OCI-LY3 (cell line): ENCODE data around the gene DNAH17.

Source experiments
- H2AFZ ChIP-seq: fragments of 200-600, 300-600 bp; shearing (Covaris generic); 2 replicates; pipeline ENCODE4 v1.6.0; 2014; ENCODE audit warnings: antibody characterized with exemption, low read depth, low read length
- H3K27ac ChIP-seq: fragments of 200-600, 300-600 bp; sonication (generic); 2 replicates; pipeline ENCODE4 v1.5.1; 2014; ENCODE audit warnings: mild to moderate bottlenecking, low read length, moderate library complexity, mixed read lengths
- H3K27me3 ChIP-seq: fragments of 200-600, 300-600 bp; sonication (generic); 2 replicates; pipeline ENCODE4 v1.6.1; 2014; ENCODE audit warnings: low read depth, low read length, mixed read lengths
- H3K36me3 ChIP-seq: fragments of 200-600, 300-600 bp; sonication (generic); replicated peaks from 2 replicates; pipeline ENCODE3; 2014; ENCODE audit warnings: low read depth, low read length, mixed read lengths
- H3K4me1 ChIP-seq: fragments of 300-600, 200-600 bp; sonication (generic); 2 replicates; pipeline ENCODE4 v1.6.1; 2014; ENCODE audit warnings: low read length, mixed read lengths
- H3K4me2 ChIP-seq: fragments of 200-600, 300-600 bp; sonication (generic); 2 replicates; pipeline ENCODE4 v1.6.1; 2014; ENCODE audit warnings: low read length, mixed read lengths
- H3K4me3 ChIP-seq: fragments of 300-600, 200-600 bp; sonication (generic); 2 replicates; pipeline ENCODE4 v1.5.1; 2014; ENCODE audit warnings: antibody characterized with exemption, mild to moderate bottlenecking, low read length, moderate library complexity
- H3K79me2 ChIP-seq: fragments of 300-600, 200-600 bp; shearing (Covaris generic); 2 replicates; pipeline ENCODE4 v1.6.1; 2014; ENCODE audit warnings: mild to moderate bottlenecking, low read length, mixed read lengths
- H3K9ac ChIP-seq: fragments of 300-600, 200-600 bp; shearing (Covaris generic); 2 replicates; pipeline ENCODE4 v1.6.0; 2014; ENCODE audit warnings: mild to moderate bottlenecking, low read length, moderate library complexity
- H3K9me3 ChIP-seq: fragments of 200-600, 300-600 bp; shearing (Covaris generic); 2 replicates; pipeline ENCODE4 v1.6.1; 2014; ENCODE audit warnings: low read length, mixed read lengths; ENCODE audit not compliant: insufficient read depth
- H4K20me1 ChIP-seq: fragments of 200-600, 300-600 bp; sonication (generic); 2 replicates; pipeline ENCODE4 v1.6.1; 2016; ENCODE audit warnings: low read length, mixed read lengths; ENCODE audit not compliant: insufficient read depth
- EZH2phosphoT487 ChIP-seq: fragments of 200-600 bp; shearing (Covaris generic); IDR thresholded peaks from 2 replicates; pipeline ENCODE4 v1.6.1; 2018; ENCODE audit warnings: antibody characterized with exemption, mixed run types, low read depth
- TF ChIP-seq, protein P1 (sequence below): fragments of 200-600, 300-600 bp; sonication (generic); IDR thresholded peaks from 2 replicates; pipeline ENCODE4 v1.5.1; 2014; ENCODE audit warnings: antibody characterized with exemption, low read length, low read depth

DNAH17 gene

DNA sequence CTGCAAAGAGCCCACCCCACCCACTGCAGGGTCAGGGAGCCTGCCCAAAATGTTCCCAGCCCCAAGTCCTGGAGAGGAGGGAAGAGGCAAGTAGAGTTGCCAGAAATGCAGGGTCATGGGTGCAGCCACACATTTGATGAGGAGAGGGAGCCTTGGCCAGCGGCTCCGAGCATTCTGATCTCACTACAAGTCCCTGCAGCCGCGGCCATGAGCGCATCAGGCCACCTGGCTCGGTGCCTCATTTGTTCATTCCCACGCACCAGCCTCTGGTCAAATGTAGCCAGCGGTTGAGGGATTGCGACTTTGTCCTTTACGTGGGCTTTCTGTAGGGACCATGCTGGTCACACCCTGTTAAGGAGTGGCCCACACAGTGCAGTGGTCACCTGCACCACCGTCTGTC, 150.1 kb downstream of the DNAH17 start:
- Histone ChIP-seq H3K27me3 (no peaks in the 10 kb centered on the region), H3K9ac (no peak overlapping the region), H3K36me3 (peaks cover 52% of the 10 kb centered on the region), H3K27ac (no peak overlapping the region), H2AFZ (no peak overlapping the region), H3K79me2 (peaks cover 5% of the 10 kb centered on the region; the same call in 1 of the 2 replicates), H3K4me1 (no peaks in the 10 kb centered on the region), H3K4me3 (no peak overlapping the region), H3K4me2 (no peak overlapping the region), H3K9me3 (no peaks in the 10 kb centered on the region), H4K20me1 (peaks cover 7% of the 10 kb centered on the region)
- no peak for TF ChIP-seq EZH2phosphoT487
- TF ChIP-seq, protein P1, sequence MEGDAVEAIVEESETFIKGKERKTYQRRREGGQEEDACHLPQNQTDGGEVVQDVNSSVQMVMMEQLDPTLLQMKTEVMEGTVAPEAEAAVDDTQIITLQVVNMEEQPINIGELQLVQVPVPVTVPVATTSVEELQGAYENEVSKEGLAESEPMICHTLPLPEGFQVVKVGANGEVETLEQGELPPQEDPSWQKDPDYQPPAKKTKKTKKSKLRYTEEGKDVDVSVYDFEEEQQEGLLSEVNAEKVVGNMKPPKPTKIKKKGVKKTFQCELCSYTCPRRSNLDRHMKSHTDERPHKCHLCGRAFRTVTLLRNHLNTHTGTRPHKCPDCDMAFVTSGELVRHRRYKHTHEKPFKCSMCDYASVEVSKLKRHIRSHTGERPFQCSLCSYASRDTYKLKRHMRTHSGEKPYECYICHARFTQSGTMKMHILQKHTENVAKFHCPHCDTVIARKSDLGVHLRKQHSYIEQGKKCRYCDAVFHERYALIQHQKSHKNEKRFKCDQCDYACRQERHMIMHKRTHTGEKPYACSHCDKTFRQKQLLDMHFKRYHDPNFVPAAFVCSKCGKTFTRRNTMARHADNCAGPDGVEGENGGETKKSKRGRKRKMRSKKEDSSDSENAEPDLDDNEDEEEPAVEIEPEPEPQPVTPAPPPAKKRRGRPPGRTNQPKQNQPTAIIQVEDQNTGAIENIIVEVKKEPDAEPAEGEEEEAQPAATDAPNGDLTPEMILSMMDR, result no peak

DNA sequence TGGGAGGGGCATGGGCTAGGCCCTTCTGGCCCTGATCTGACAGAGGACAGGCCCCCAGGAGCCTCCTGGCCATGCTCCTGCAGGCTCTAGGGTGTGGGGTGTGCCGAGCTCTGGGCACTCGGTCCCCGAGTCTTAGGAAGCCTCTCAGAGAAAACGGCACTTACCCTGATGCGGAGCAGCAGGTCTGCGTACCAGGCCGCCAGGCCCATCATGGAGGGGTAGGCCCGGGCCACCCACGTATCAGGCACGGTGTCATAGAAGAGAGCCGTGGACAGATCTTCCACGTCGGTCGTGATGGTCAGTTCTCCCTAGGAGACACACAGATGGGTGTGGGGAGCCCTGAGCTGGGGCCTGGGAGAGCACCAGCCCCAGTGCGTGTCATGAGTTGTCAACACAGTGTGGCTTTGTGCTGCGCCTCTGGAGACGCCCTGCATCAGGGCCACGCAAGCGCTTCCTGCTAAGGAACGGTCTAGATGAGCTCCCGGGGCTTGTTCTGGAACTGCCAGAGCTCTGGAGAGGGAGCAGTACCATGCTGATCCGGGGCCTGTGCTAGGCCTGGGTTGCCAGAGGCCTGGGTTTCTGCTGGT, 150.8 kb downstream of the DNAH17 start:
- Histone ChIP-seq H3K4me2 (no peak overlapping the region), H3K4me1 (no peaks in the 10 kb centered on the region), H3K9me3 (no peaks in the 10 kb centered on the region), H4K20me1 (peaks cover 12% of the 10 kb centered on the region), H3K4me3 (no peak overlapping the region), H3K9ac (no peak overlapping the region), H3K27ac (no peak overlapping the region), H2AFZ (no peak overlapping the region), H3K79me2 (peaks cover 6% of the 10 kb centered on the region; the same call in 1 of the 2 replicates), H3K36me3 (peaks cover 59% of the 10 kb centered on the region), H3K27me3 (no peaks in the 10 kb centered on the region)
- TF ChIP-seq, protein P1, result no peak
- no peak for TF ChIP-seq EZH2phosphoT487

DNA sequence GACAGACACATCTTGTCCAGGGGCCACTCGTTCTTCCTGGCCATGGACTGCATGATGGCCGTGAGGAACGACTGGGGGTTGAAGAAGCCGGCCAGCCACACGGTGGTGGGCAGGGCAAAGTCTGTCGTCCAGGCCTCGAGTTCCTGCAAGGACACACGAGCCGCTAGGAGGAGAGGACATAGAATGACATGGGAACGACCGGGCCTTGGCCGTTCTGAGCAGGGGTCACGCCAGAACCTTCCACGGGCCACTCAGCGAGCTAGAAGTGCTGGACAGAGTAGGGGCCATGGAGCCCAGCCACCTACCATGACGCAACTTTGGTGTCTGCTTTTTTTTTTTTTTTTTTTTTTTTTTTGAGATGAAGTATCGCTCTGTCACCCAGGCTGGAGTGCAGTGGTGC, 151.8 kb downstream of the DNAH17 start:
- Histone ChIP-seq H3K4me3 (no peak overlapping the region), H3K9ac (no peak overlapping the region), H3K27ac (no peak overlapping the region), H3K27me3 (no peaks in the 10 kb centered on the region), H2AFZ (no peak overlapping the region), H3K79me2 (peaks cover 6% of the 10 kb centered on the region; the same call in 1 of the 2 replicates), H3K4me1 (no peaks in the 10 kb centered on the region), H3K36me3 (peaks cover 68% of the 10 kb centered on the region), H3K9me3 (no peaks in the 10 kb centered on the region), H4K20me1 (peaks cover 18% of the 10 kb centered on the region), H3K4me2 (no peak overlapping the region)
- no peak for TF ChIP-seq EZH2phosphoT487
- TF ChIP-seq, protein P1, result no peak

DNA sequence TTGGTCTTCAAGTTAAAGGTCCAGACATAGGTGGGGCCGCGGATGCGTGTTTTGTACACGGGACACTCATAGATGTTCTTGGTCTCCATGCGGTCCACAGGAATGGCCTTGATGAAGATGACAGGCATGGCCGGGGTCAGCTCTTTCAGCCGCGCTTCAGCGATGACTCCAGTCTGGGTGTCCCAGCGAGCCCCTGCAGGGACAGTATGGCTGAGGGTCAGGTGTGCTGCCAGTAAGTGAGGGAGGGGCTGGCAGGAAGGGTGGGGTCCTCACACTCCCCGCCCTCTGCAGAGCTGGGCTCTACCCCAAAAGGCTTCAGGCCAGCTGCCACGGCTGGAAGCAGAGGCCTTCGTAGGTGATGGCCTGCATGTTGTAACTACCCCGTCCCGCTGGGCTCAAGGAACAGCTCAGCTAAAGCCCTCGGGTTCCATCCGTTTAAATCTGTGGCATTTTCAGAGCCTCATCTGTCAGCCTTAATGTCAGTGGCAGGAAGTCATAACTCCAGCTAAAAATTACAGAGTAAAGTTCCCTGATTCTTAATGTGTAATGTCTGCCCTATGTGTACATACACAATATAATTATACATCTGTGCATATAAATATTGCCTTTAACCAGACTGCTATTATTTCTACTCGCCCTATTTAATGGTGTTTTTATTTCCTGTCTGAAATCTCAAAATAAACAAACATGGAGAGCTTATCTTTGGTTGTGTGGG, 153.1 kb downstream of the DNAH17 start:
- peaks cover 75% of the 10 kb centered on the region for H3K36me3 ChIP-seq
- H3K4me2 ChIP-seq, result no peak overlapping the region
- H3K4me3 ChIP-seq, result no peak overlapping the region
- TF ChIP-seq, protein P1, result no peak
- TF ChIP-seq EZH2phosphoT487, result no peak
- H3K27me3 ChIP-seq, result no peaks in the 10 kb centered on the region
- no peaks in the 10 kb centered on the region for H3K9me3 ChIP-seq
- no peaks in the 10 kb centered on the region for H3K4me1 ChIP-seq
- no peak overlapping the region for H3K27ac ChIP-seq
- peaks cover 14% of the 10 kb centered on the region; the same call in 1 of the 2 replicates for H3K79me2 ChIP-seq
- H3K9ac ChIP-seq, result no peak overlapping the region
- H4K20me1 ChIP-seq, result peaks cover 22% of the 10 kb centered on the region
- no peak overlapping the region for H2AFZ ChIP-seq
